ENCODE results near the gene CALD1.

Gene CALD1

DNA sequence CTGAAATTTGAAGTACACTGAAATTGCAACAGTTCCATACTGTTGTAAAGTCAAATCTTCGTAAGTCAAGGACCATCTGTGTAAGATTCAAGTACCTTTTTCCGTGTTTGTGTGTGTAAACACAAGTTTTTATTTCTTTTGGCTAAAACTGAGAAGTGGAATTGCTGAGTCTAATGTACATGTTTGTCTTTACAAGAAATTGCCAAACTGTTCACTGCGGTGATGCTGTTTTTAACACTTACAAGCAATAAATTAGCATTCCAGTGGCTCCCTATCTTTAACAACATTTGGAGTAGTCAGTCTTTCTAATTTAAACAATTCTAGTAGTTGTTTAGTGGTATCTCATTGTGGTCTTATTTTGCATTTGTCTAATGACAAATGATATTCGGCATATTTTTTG is 23.3 kb downstream of the CALD1 start:
- no peak overlapping the region for H3K18ac ChIP-seq (ENCODE audit: low read depth in 1 of 2, low read length in 2 of 2)
- peak; percentile 58 for DNase-seq

DNA sequence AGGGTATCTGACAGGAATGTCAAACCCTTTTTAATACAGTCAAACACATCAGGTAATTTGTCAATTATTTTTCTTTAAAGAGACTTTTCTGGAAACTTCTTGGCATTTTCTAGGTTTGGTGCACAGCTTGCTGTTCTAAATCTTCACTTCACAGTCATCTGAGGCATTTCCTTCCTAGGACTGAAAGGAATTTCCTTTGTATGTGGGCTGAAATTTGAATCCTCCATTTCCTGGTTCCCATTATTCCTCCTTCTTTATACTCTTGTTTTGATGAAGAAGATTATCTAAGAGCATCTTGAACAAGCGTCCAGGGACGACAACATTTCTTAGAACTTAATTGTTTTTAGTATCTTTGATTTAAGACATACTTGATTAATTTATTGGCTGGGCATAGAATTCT is 24.9 kb downstream of the CALD1 start:
- no CpG with 5 or more reads among the region's 2 CpGs for WGBS
- Histone ChIP-seq H3K23ac (ENCODE audit: low read length in 2 of 2) (no peak overlapping the region), H3K4ac (ENCODE audit: low read depth in 1 of 2, low read length in 2 of 2) (peak overlapping the region in 1 of 2 experiments; percentile 67)

More for the DNA sequence above, 23.3 kb downstream of the CALD1 start:
- Histone ChIP-seq H2AK5ac (ENCODE audit: low read length, severe bottlenecking) (no peak overlapping the region), H3K23ac (ENCODE audit: low read length in 2 of 2) (no peak overlapping the region), H3K36me3 (ENCODE audit: control insufficient read depth in 1 of 2, insufficient read depth in 2 of 2, low read depth in 1 of 2, low read length in 2 of 2) (peaks cover 9 to 44% of the 10 kb centered on the region in 2 experiments), H2BK12ac (ENCODE audit: low read length in 2 of 2) (no peak overlapping the region), H3K9ac (ENCODE audit: low read length) (no peak overlapping the region), H3K27ac (ENCODE audit: low read length, poor library complexity, severe bottlenecking) (no peak overlapping the region), H3K4ac (ENCODE audit: low read depth in 1 of 2, low read length in 2 of 2) (no peak overlapping the region), H3K27me3 (ENCODE audit: control insufficient read depth in 1 of 2, insufficient read depth in 1 of 2, low read length in 2 of 2) (no peaks in the 10 kb centered on the region), H3K4me1 (ENCODE audit: control insufficient read depth, insufficient read depth, low read depth, low read length) (no peaks in the 10 kb centered on the region), H4K91ac (ENCODE audit: low read length) (no peak overlapping the region), H2BK15ac (ENCODE audit: low read depth, poor library complexity, severe bottlenecking) (no peak overlapping the region), H2BK120ac (ENCODE audit: low read depth, low read length) (no peak overlapping the region), H4K8ac (ENCODE audit: low read length) (no peak overlapping the region), H3K4me2 (ENCODE audit: low read length, poor library complexity, severe bottlenecking) (no peak overlapping the region), H2BK5ac (ENCODE audit: low read depth, low read length, poor library complexity, severe bottlenecking) (no peak overlapping the region), H3K9me3 (ENCODE audit: control insufficient read depth, low read length) (no peaks in the 10 kb centered on the region), H3K79me1 (replicated peaks; ENCODE audit: low read length, poor library complexity, severe bottlenecking) (peaks cover 22% of the 10 kb centered on the region), H3K4me3 (ENCODE audit: insufficient read depth in 1 of 2, low read depth in 1 of 2, low read length in 2 of 2) (no peak overlapping the region), H3K14ac (ENCODE audit: low read length in 2 of 2) (no peak overlapping the region), H2AFZ (ENCODE audit: low read depth, low read length) (no peak overlapping the region)
- WGBS = 56% methylated on average over 2 of the region's 4 CpGs

DNA sequence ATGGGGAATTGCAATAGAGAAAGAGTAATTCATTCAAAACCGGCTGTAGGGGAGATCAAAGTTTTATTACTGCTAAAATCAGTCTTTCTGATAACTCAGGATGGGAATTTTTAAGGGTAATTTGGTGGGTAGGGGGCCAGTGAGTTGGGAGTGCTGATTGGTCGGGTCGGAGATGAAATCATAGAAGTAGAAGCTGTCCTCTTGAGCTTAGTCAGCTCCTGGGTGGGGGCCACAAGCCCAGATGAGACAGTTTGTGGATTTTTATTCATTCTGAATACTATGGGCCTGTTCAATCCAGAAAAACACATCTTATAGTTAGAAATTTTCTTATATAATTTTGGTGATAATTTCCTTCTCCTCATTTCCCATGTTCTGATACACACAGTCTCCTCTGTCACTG is 25.4 kb downstream of the CALD1 start:
- Histone ChIP-seq H2AFZ (ENCODE audit: low read depth, low read length) (no peak overlapping the region), H2BK15ac (ENCODE audit: low read depth, poor library complexity, severe bottlenecking) (no peak overlapping the region), H2BK5ac (ENCODE audit: low read depth, low read length, poor library complexity, severe bottlenecking) (no peak overlapping the region), H3K27ac (ENCODE audit: low read length, poor library complexity, severe bottlenecking) (peak overlapping the region; percentile 47), H3K36me3 (ENCODE audit: control insufficient read depth in 1 of 2, insufficient read depth in 2 of 2, low read depth in 1 of 2, low read length in 2 of 2) (peaks cover 6 to 25% of the 10 kb centered on the region in 2 experiments), H3K9me3 (ENCODE audit: control insufficient read depth, low read length) (no peaks in the 10 kb centered on the region), H2BK12ac (ENCODE audit: low read length in 2 of 2) (no peak overlapping the region), H3K4me3 (ENCODE audit: insufficient read depth in 1 of 2, low read depth in 1 of 2, low read length in 2 of 2) (no peak overlapping the region), H4K91ac (ENCODE audit: low read length) (no peak overlapping the region), H2AK5ac (ENCODE audit: low read length, severe bottlenecking) (peak overlapping the region; percentile 95), H3K9ac (ENCODE audit: low read length) (no peak overlapping the region), H3K4ac (ENCODE audit: low read depth in 1 of 2, low read length in 2 of 2) (peak overlapping the region in 1 of 2 experiments; percentile 67), H3K27me3 (ENCODE audit: control insufficient read depth in 1 of 2, insufficient read depth in 1 of 2, low read length in 2 of 2) (no peaks in the 10 kb centered on the region), H3K79me1 (replicated peaks; ENCODE audit: low read length, poor library complexity, severe bottlenecking) (peaks cover 19% of the 10 kb centered on the region), H3K18ac (ENCODE audit: low read depth in 1 of 2, low read length in 2 of 2) (peak overlapping the region in 1 of 2 experiments; percentile 86), H2BK120ac (ENCODE audit: low read depth, low read length) (no peak overlapping the region), H3K4me1 (ENCODE audit: control insufficient read depth, insufficient read depth, low read depth, low read length) (no peaks in the 10 kb centered on the region), H3K4me2 (ENCODE audit: low read length, poor library complexity, severe bottlenecking) (no peak overlapping the region), H3K14ac (ENCODE audit: low read length in 2 of 2) (no peak overlapping the region), H4K8ac (ENCODE audit: low read length) (no peak overlapping the region), H3K23ac (ENCODE audit: low read length in 2 of 2) (no peak overlapping the region)
- WGBS = 89% methylated on average over 3 of the region's 3 CpGs
- DNase-seq = no peak

More for the DNA sequence above, 24.9 kb downstream of the CALD1 start:
- Histone ChIP-seq H3K18ac (ENCODE audit: low read depth in 1 of 2, low read length in 2 of 2) (no peak overlapping the region), H3K4me3 (ENCODE audit: insufficient read depth in 1 of 2, low read depth in 1 of 2, low read length in 2 of 2) (no peak overlapping the region), H3K9me3 (ENCODE audit: control insufficient read depth, low read length) (no peaks in the 10 kb centered on the region), H3K79me1 (replicated peaks; ENCODE audit: low read length, poor library complexity, severe bottlenecking) (peaks cover 20% of the 10 kb centered on the region), H2BK12ac (ENCODE audit: low read length in 2 of 2) (no peak overlapping the region), H3K4me2 (ENCODE audit: low read length, poor library complexity, severe bottlenecking) (no peak overlapping the region), H2BK120ac (ENCODE audit: low read depth, low read length) (no peak overlapping the region), H4K8ac (ENCODE audit: low read length) (no peak overlapping the region), H3K9ac (ENCODE audit: low read length) (peak overlapping the region; percentile 13), H3K14ac (ENCODE audit: low read length in 2 of 2) (no peak overlapping the region), H2BK5ac (ENCODE audit: low read depth, low read length, poor library complexity, severe bottlenecking) (no peak overlapping the region), H3K27ac (ENCODE audit: low read length, poor library complexity, severe bottlenecking) (peak overlapping the region; percentile 76), H3K27me3 (ENCODE audit: control insufficient read depth in 1 of 2, insufficient read depth in 1 of 2, low read length in 2 of 2) (no peaks in the 10 kb centered on the region), H2AFZ (ENCODE audit: low read depth, low read length) (no peak overlapping the region), H3K36me3 (ENCODE audit: control insufficient read depth in 1 of 2, insufficient read depth in 2 of 2, low read depth in 1 of 2, low read length in 2 of 2) (peaks cover 6 to 29% of the 10 kb centered on the region in 2 experiments), H3K4me1 (ENCODE audit: control insufficient read depth, insufficient read depth, low read depth, low read length) (no peaks in the 10 kb centered on the region), H4K91ac (ENCODE audit: low read length) (no peak overlapping the region), H2AK5ac (ENCODE audit: low read length, severe bottlenecking) (peak overlapping the region; percentile 95), H2BK15ac (ENCODE audit: low read depth, poor library complexity, severe bottlenecking) (no peak overlapping the region)
- DNase-seq = no peak

DNA sequence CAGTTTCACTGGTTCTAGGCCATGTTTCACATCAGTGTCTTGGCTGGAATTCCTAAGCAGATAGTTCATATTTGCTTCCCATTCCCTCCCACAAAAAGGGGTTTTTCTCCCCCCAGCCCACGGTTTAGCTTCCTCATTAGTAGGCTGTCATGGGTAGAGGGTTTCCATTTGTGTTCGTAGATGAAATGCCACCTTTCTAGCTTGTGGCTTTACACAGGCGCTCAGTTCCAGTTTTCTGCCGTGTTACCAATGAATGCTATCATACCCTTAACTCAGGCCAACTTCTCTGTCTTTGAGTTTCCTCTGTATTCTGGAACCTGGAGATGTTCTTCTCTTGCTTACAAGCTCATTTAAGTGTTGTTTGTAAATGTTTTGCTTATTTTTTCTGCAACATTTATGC is 26.8 kb downstream of the CALD1 start:
- Histone ChIP-seq H3K4me2 (ENCODE audit: low read length, poor library complexity, severe bottlenecking) (no peak overlapping the region), H3K79me1 (replicated peaks; ENCODE audit: low read length, poor library complexity, severe bottlenecking) (peaks cover 24% of the 10 kb centered on the region), H4K91ac (ENCODE audit: low read length) (peak overlapping the region; percentile 25), H2AK5ac (ENCODE audit: low read length, severe bottlenecking) (no peak overlapping the region), H3K9me3 (ENCODE audit: control insufficient read depth, low read length) (no peaks in the 10 kb centered on the region), H3K27ac (ENCODE audit: low read length, poor library complexity, severe bottlenecking) (no peak overlapping the region), H3K23ac (ENCODE audit: low read length in 2 of 2) (no peak overlapping the region), H3K4me3 (ENCODE audit: insufficient read depth in 1 of 2, low read depth in 1 of 2, low read length in 2 of 2) (no peak overlapping the region), H3K9ac (ENCODE audit: low read length) (no peak overlapping the region), H2BK12ac (ENCODE audit: low read length in 2 of 2) (no peak overlapping the region), H2BK5ac (ENCODE audit: low read depth, low read length, poor library complexity, severe bottlenecking) (no peak overlapping the region), H3K4me1 (ENCODE audit: control insufficient read depth, insufficient read depth, low read depth, low read length) (no peaks in the 10 kb centered on the region), H3K36me3 (ENCODE audit: control insufficient read depth in 1 of 2, insufficient read depth in 2 of 2, low read depth in 1 of 2, low read length in 2 of 2) (peaks cover 11 to 33% of the 10 kb centered on the region in 2 experiments), H3K27me3 (ENCODE audit: control insufficient read depth in 1 of 2, insufficient read depth in 1 of 2, low read length in 2 of 2) (no peaks in the 10 kb centered on the region), H3K18ac (ENCODE audit: low read depth in 1 of 2, low read length in 2 of 2) (peak overlapping the region in 1 of 2 experiments; percentile 72), H2BK15ac (ENCODE audit: low read depth, poor library complexity, severe bottlenecking) (no peak overlapping the region), H3K4ac (ENCODE audit: low read depth in 1 of 2, low read length in 2 of 2) (peak overlapping the region in 1 of 2 experiments; percentile 13), H2BK120ac (ENCODE audit: low read depth, low read length) (no peak overlapping the region), H4K8ac (ENCODE audit: low read length) (peak overlapping the region; percentile 51), H3K14ac (ENCODE audit: low read length in 2 of 2) (no peak overlapping the region), H2AFZ (ENCODE audit: low read depth, low read length) (no peak overlapping the region)
- no peak for DNase-seq
- WGBS = 97% methylated on average over 3 of the region's 4 CpGs
